Activated CD8-positive, alpha-beta T cell treated with anti-CD3 and anti-CD28 coated beads for 36 hours (primary cell): Measurements from ENCODE around the gene ARHGAP10. TPM values are rescaled to one million over a fixed set of nuclear protein-coding genes. Genes with fewer than 3 reads are reported as not detected.

Source experiments
- ATAC-seq: fragments of 200-7000 bp; cut with Tn5 transposase; one replicate; pipeline ENCODE4 v1.10.0; 2021; ENCODE audit warnings: mild to moderate bottlenecking, moderate library complexity
- CTCF ChIA-PET: fragments of 350-600 bp; sonication (Branson Sonifier 250); formaldehyde crosslinking; loops from one replicate; lab custom pipeline; 2021; ENCODE audit warnings: antibody characterized with exemption; lab: Charles Lee
- POLR2A ChIA-PET: fragments of 350-600 bp; sonication (Branson Sonifier 250); formaldehyde crosslinking; loops from one replicate; lab custom pipeline; 2021; ENCODE audit warnings: antibody characterized with exemption; lab: Charles Lee
- DNase-seq: peaks from one replicate; pipeline ENCODE4 v3.0.0-alpha.2; 2020
- H3K27ac Mint-ChIP-seq: one replicate; pipeline ENCODE4 v1.8.0; 2021; ENCODE audit warnings: mild to moderate bottlenecking, mixed read lengths
- H3K27me3 Mint-ChIP-seq: one replicate; pipeline ENCODE4 v1.8.0; 2021; ENCODE audit warnings: mixed read lengths
- H3K36me3 Mint-ChIP-seq: one replicate; pipeline ENCODE4 v1.8.0; 2021; ENCODE audit warnings: low read depth, mixed read lengths
- H3K4me1 Mint-ChIP-seq: one replicate; pipeline ENCODE4 v1.8.0; 2021; ENCODE audit warnings: low read depth, mixed read lengths
- H3K4me3 Mint-ChIP-seq: one replicate; pipeline ENCODE4 v1.8.0; 2021; ENCODE audit warnings: mild to moderate bottlenecking, moderate library complexity, mixed read lengths
- H3K9me3 Mint-ChIP-seq: one replicate; pipeline ENCODE4 v1.8.0; 2021; ENCODE audit warnings: mixed read lengths
- CTCF ChIP-seq: fragments of 200-600 bp; IDR thresholded peaks from one replicate; pipeline ENCODE4 v1.8.0; 2022; ENCODE audit warnings: antibody characterized with exemption, mild to moderate bottlenecking
- intact Hi-C: fragments of 100-400 bp; cut with micrococcal nuclease; formaldehyde crosslinking; loops from one replicate; pipeline ENCODE4 v1.10.0; 2022
- total RNA-seq, 2 experiments: library from RNA; stranded (reverse); gene quantifications; one replicate each; pipeline ENCODE4 v1.2.3, GENCODE V29; 2021

Gene ARHGAP10
- total RNA-seq, 2 experiments from 2014 or later = 4.0 to 5.1 TPM

GRCh38 chr4:147802346-147802745 is 70.5 kb downstream of the ARHGAP10 start:
- no peak overlapping the region for H3K4me3 Mint-ChIP-seq
- intact Hi-C loops = loop anchor here (5.0 kb wide), 1 partner anchor 45 kb away; no protein-coding TSS in a partner anchor
- peaks cover 1% of the 10 kb centered on the region for H3K27me3 Mint-ChIP-seq
- ATAC-seq (no peak), DNase-seq (no peak)
- ChIA-PET CTCF (no interaction called here), POLR2A (no interaction called here)
- H3K27ac Mint-ChIP-seq = no peak overlapping the region
- H3K9me3 Mint-ChIP-seq = no peaks in the 10 kb centered on the region
- peaks cover 26% of the 10 kb centered on the region for H3K4me1 Mint-ChIP-seq
- no peaks in the 10 kb centered on the region for H3K36me3 Mint-ChIP-seq
- TF ChIP-seq CTCF = no peak

GRCh38 chr4:147805946-147806345 is 74.1 kb downstream of the ARHGAP10 start:
- ChIA-PET CTCF (no interaction called here), POLR2A (no interaction called here)
- DNase-seq = no peak
- H3K36me3 Mint-ChIP-seq = no peaks in the 10 kb centered on the region
- no peak for ATAC-seq
- H3K4me3 Mint-ChIP-seq = no peak overlapping the region
- no peak for TF ChIP-seq CTCF
- H3K27me3 Mint-ChIP-seq = no peaks in the 10 kb centered on the region
- H3K4me1 Mint-ChIP-seq = peaks cover 3% of the 10 kb centered on the region
- no peaks in the 10 kb centered on the region for H3K9me3 Mint-ChIP-seq
- intact Hi-C loops = no loop called here
- no peak overlapping the region for H3K27ac Mint-ChIP-seq

- Mint-ChIP-seq H3K9me3 (no peaks in the 10 kb centered on the region), H3K4me1 (no peaks in the 10 kb centered on the region), H3K4me3 (no peak overlapping the region), H3K36me3 (no peaks in the 10 kb centered on the region), H3K27ac (no peak overlapping the region), H3K27me3 (no peaks in the 10 kb centered on the region)
- ChIA-PET CTCF (no interaction called here), POLR2A (interaction anchor here (0.6 kb wide), 2 partner anchors 8 to 75 kb away, joined by 3 to 5 read pairs; no protein-coding TSS in a partner anchor)
- intact Hi-C loops = no loop called here
- DNase-seq (no peak), ATAC-seq (no peak)
- no peak for TF ChIP-seq CTCF
These were observed 76.6 kb downstream of the ARHGAP10 start for GRCh38 chr4:147808447-147808846.

- H3K4me3 Mint-ChIP-seq = no peak overlapping the region
- H3K9me3 Mint-ChIP-seq = no peaks in the 10 kb centered on the region
- no peaks in the 10 kb centered on the region for H3K36me3 Mint-ChIP-seq
- intact Hi-C loops = no loop called here
- ChIA-PET POLR2A (interaction anchor here (0.6 kb wide), 1 partner anchor 74 kb away, joined by 5 read pairs; no protein-coding TSS in a partner anchor), CTCF (interaction anchor here (0.8 kb wide), 1 partner anchor 58 kb away, joined by 3 read pairs; no protein-coding TSS in a partner anchor)
- H3K27me3 Mint-ChIP-seq = no peaks in the 10 kb centered on the region
- no peaks in the 10 kb centered on the region for H3K4me1 Mint-ChIP-seq
- TF ChIP-seq CTCF = no peak
- no peak overlapping the region for H3K27ac Mint-ChIP-seq
- ATAC-seq (no peak), DNase-seq (no peak)
These were observed 77.3 kb downstream of the ARHGAP10 start for GRCh38 chr4:147809211-147809610.

- Mint-ChIP-seq H3K9me3 (no peaks in the 10 kb centered on the region), H3K36me3 (no peaks in the 10 kb centered on the region)
- CTCF ChIA-PET = interaction anchor here (2.1 kb wide), 1 partner anchor 55 kb away, joined by 10 read pairs; no protein-coding TSS in a partner anchor
These were observed 80.0 kb downstream of the ARHGAP10 start for GRCh38 chr4:147811878-147812277.

More at GRCh38 chr4:147811878-147812277, 80.0 kb downstream of the ARHGAP10 start:
- POLR2A ChIA-PET = no interaction called here
- H3K27ac Mint-ChIP-seq = no peak overlapping the region
- H3K4me3 Mint-ChIP-seq = no peak overlapping the region
- no peak for TF ChIP-seq CTCF
- H3K4me1 Mint-ChIP-seq = peaks cover 11% of the 10 kb centered on the region
- intact Hi-C loops = no loop called here
- H3K27me3 Mint-ChIP-seq = no peaks in the 10 kb centered on the region
- DNase-seq = no peak
- ATAC-seq = no peak
